Amygdala (tissue), 56 donors: Measurements from ENCODE around the gene ACER2.

Experiments used
- DNase-seq, 56 donors: peaks; one replicate each; lab custom pipeline; 2025; lab: John Stamatoyannopoulos, UW

The ACER2 gene

DNA sequence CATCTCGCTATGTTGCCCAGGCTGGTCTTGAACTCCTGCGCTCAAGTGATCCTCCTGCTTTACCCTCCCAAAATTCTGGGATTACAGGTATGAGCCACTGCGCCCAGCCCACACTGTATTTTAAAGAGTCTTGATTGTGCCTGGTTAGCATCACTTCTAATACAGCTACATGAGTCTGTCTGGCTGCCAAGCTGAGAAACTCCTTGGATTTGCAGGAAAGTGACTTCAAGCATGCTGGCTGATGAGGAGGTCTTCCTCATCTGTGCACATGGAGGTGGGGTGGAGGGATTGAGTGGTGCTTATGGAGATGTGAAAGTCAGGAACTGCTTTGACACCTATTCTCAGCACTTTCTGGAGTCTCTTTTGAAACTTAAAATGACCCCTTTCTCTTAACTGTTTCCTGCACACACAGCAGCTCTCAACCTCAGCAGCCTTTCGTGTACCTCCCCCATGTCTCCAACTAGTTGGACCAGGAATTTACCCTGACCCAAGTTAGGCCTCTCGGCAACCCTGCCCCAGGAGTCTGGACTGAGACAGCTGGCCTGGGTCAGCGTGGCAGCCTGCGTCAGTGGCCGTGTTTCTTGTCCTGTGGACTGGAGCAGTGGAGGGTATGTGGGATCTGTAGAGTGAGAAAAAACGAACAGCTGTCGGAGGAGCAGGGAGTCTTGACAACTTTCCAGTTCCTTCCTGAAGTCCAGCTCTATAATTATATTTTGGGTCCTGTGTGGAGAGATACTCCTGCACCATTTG, 72.5 kb downstream of the ACER2 start:
- peak in 11 of 56 donors; percentile 14 to 43 (median 23) for DNase-seq

- peak in 50 of 56 donors; percentile 16 to 91 (median 64) for DNase-seq
Observed at GRCh38 chr9:19481971-19482404, 73.2 kb downstream of the ACER2 start.

DNA sequence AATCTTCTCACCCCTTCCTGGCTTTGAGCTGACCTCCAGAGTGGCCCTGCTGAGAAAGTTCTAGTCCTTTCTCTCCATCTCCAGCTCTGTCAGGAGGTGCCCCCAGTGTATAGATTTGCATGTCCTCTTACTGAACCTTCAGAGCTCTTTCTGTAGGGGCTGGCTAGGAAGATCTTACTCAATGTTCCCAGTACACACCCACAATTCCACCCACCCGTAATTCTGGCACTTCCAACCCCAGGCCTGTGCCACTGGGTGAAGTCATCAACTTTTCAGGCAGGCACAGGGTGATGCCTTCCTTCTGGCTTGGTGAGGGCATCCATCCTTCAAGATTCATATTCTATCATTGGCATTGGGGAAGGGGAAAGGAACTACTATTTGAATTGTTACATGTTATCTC, 75.9 kb downstream of the ACER2 start:
- no peak for DNase-seq

- DNase-seq: no peak
Observed at GRCh38 chr9:19485193-19485592, 76.4 kb downstream of the ACER2 start.

- DNase-seq: no peak
Observed at GRCh38 chr9:19486803-19487202, 78.0 kb downstream of the ACER2 start.

DNA sequence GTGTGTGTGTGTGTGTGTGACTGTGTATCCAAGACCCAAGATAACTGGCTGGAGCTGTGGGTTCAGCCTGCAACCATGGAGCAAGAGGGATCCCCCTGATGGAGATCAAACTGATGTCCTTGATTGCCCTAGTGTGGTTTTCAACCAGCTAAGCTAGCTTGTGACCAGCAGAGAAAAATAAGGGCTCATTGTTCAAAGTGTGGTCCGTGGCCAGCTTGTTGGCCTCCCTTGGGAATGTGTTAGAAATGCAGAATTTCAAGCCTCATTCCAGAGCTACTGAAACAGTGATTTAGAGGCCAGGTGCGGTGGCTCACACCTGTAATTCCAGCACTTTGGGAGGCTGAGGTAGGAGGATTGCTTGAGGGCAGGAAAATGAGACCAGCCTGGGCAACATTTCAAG, 79.9 kb downstream of the ACER2 start:
- DNase-seq: peak in 42 of 56 donors; percentile 4 to 90 (median 49)

- DNase-seq: no peak
Observed at GRCh38 chr9:19490269-19490668, 81.5 kb downstream of the ACER2 start.

GRCh38 chr9:19490828-19491227, 82.0 kb downstream of the ACER2 start:
- DNase-seq: no peak

DNA sequence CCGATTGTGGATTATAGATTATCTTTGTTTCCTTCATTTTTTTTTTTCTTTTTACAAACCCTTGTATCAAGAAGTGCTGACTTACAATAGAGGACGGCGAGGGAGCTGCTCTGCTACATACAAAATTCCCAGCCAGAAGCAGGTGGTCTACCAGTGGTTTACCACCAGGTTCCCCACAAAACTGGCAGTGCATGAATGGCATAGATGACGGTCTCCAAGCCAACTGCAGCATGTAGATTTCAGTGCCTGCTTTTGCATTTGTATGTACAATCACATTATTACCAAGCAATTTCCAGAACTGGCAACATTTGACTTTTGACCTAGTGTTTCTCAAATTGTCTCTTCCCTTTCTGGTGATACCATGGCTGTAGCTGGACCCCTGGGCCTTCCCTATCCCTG, 84.0 kb downstream of the ACER2 start:
- DNase-seq: no peak

GRCh38 chr9:19493174-19493811, 84.5 kb downstream of the ACER2 start:
- peak in 48 of 56 donors; percentile 28 to 90 (median 68) for DNase-seq

DNA sequence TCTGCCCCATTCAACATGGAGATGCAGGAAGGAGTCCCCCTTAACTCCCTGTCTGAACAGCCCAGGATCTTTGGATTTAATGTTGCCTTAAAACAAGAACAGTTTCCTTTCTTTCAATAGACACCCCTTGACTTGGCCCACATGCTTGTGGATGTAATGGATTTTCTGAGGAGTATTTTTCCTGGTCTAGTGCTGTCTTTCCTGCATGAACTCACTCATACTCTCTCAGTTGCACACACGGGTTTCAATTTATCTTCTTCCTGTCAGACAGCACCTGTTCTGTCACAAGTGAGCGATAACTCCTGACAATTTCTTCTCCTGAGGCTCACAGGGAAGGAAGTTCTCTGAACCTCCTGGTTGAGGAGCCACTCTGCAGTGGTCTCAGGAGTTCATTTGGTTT, 85.1 kb downstream of the ACER2 start:
- no peak for DNase-seq

DNA sequence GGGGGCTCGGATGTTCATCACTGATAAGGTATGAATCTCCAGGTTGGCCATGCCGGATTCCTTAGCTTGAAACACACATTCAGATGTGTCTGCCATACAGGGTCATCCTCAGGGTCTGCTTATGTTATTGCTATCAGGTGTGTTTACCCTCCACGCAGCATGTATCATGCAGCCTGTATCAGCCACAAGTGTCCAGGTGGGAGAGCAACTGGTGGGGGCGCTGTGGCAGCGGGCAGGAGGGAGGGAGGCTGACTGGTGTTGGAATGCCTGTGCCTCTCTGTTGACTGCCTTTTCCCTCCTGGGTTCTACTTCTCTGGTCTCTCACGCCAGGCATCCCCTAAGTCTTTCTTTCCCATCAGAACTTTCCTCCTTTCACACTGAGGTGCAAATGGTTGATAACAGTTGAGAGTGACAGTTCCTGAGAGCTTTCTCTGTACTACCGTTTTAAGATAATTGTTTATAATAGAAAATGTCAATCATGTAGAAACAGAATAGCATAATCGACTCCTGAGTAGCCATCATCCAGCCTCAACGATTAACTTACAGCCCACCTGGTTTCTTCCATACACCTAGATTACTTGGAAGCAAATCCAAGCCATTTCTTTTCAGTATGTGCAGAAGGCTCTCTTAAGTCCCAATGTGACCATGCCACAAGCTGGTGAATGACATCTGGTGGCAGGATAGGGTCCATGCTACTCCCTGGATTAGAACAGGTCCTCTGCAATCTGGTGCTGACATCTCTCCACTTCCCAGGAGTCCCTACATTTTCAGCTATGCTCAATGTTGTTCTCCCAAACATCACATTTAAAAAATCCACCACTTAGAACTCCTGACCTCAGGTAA, 86.6 kb downstream of the ACER2 start:
- no peak for DNase-seq

GRCh38 chr9:19496321-19497050, 87.7 kb downstream of the ACER2 start:
- no peak for DNase-seq

GRCh38 chr9:19497276-19497675, 88.5 kb downstream of the ACER2 start:
- no peak for DNase-seq

- DNase-seq: no peak
Observed at GRCh38 chr9:19498015-19498414, 89.2 kb downstream of the ACER2 start.
